H9 (cell line): ENCODE results near the gene LPCAT1. TPM values are rescaled to one million over a fixed set of nuclear protein-coding genes. Genes with fewer than 3 reads are reported as not detected.
"Not testable (repeated sequence)": the region's sequence is repeated elsewhere in the genome, so short reads cannot be mapped to it uniquely, and the experiment has no call there.

ENCODE experiments used
- DNase-seq: peaks from one replicate; pipeline ENCODE4 v3.0.0-alpha.2; 2017
- H2AFZ ChIP-seq: one replicate; pipeline ENCODE4 v1.6.1; 2013; ENCODE audit warnings: mild to moderate bottlenecking, low read length, control low read depth, moderate library complexity
- H2AK5ac ChIP-seq: 2 replicates; pipeline ENCODE4 v1.6.1; 2013; ENCODE audit warnings: low read length, control low read depth, mixed read lengths; ENCODE audit not compliant: insufficient read length
- H2BK120ac ChIP-seq: one replicate; pipeline ENCODE4 v1.6.1; 2013; ENCODE audit warnings: low read depth, mild to moderate bottlenecking, low read length, control low read depth, inconsistent platforms; ENCODE audit not compliant: poor library complexity, severe bottlenecking
- H2BK12ac ChIP-seq: 2 replicates; pipeline ENCODE4 v1.6.1; 2013; ENCODE audit warnings: low read length, control low read depth, mixed read lengths, low read depth; ENCODE audit not compliant: insufficient read length
- H2BK15ac ChIP-seq: 2 replicates; pipeline ENCODE4 v1.6.1; 2013; ENCODE audit warnings: low read depth, low read length, control low read depth
- H2BK20ac ChIP-seq: one replicate; pipeline ENCODE4 v1.6.1; 2013; ENCODE audit warnings: low read depth, mild to moderate bottlenecking, low read length, control low read depth, inconsistent platforms; ENCODE audit not compliant: poor library complexity, severe bottlenecking
- H2BK5ac ChIP-seq: 2 replicates; pipeline ENCODE4 v1.6.1; 2013; ENCODE audit warnings: low read length, control low read depth, mixed read lengths; ENCODE audit not compliant: insufficient read length
- H3K14ac ChIP-seq: 2 replicates; pipeline ENCODE4 v1.6.1; 2013; ENCODE audit warnings: low read length, control low read depth; ENCODE audit not compliant: insufficient read depth
- H3K18ac ChIP-seq: 2 replicates; pipeline ENCODE4 v1.6.1; 2013; ENCODE audit warnings: low read depth, mild to moderate bottlenecking, mixed read lengths, low read length, control low read depth; ENCODE audit not compliant: insufficient read length
- H3K23ac ChIP-seq: 2 replicates; pipeline ENCODE4 v1.6.1; 2013; ENCODE audit warnings: low read length, control low read depth, mixed read lengths, low read depth; ENCODE audit not compliant: insufficient read length
- H3K23me2 ChIP-seq: 2 replicates; pipeline ENCODE4 v1.6.1; 2013; ENCODE audit warnings: low read depth, mild to moderate bottlenecking, mixed read lengths, low read length, control low read depth; ENCODE audit not compliant: insufficient read length, poor library complexity, severe bottlenecking
- H3K27ac ChIP-seq: 2 replicates; pipeline ENCODE4 v1.5.1; 2013; ENCODE audit warnings: low read length, control low read depth, mixed read lengths, low read depth; ENCODE audit not compliant: insufficient read length
- H3K27me3 ChIP-seq: 2 replicates; pipeline ENCODE4 v1.6.1; 2013; ENCODE audit warnings: low read length, control low read depth, inconsistent platforms; ENCODE audit not compliant: insufficient read depth
- H3K4ac ChIP-seq: 2 replicates; pipeline ENCODE4 v1.6.1; 2013; ENCODE audit warnings: low read depth, mild to moderate bottlenecking, control low read depth, inconsistent platforms, low read length, moderate library complexity
- H3K4me1 ChIP-seq: 2 replicates; pipeline ENCODE4 v1.6.1; 2013; ENCODE audit warnings: low read length, control low read depth, inconsistent platforms; ENCODE audit not compliant: insufficient read depth
- H3K4me2 ChIP-seq: 2 replicates; pipeline ENCODE4 v1.6.1; 2013; ENCODE audit warnings: low read length, control low read depth, mixed read lengths; ENCODE audit not compliant: insufficient read length, insufficient read depth
- H3K56ac ChIP-seq: 2 replicates; pipeline ENCODE4 v1.6.1; 2013; ENCODE audit warnings: low read depth, mild to moderate bottlenecking, mixed read lengths, low read length, control low read depth; ENCODE audit not compliant: insufficient read length
- H3K79me1 ChIP-seq: 2 replicates; pipeline ENCODE4 v1.6.1; 2013; ENCODE audit warnings: low read depth, mild to moderate bottlenecking, moderate library complexity, low read length, control low read depth, inconsistent platforms; ENCODE audit not compliant: insufficient read depth, poor library complexity, severe bottlenecking
- H3K79me2 ChIP-seq: 2 replicates; pipeline ENCODE4 v1.6.1; 2013; ENCODE audit warnings: low read length, control low read depth, inconsistent platforms; ENCODE audit not compliant: insufficient read depth
- H3K9ac ChIP-seq: 2 replicates; pipeline ENCODE4 v1.6.1; 2013; ENCODE audit warnings: low read length, control low read depth, mixed read lengths; ENCODE audit not compliant: insufficient read length; ENCODE audit errors: extremely low read depth
- H3K9me3 ChIP-seq: one replicate; pipeline ENCODE4 v1.6.1; 2013; ENCODE audit warnings: low read depth, low read length, inconsistent platforms; ENCODE audit not compliant: control insufficient read depth
- H3T11ph ChIP-seq: one replicate; pipeline ENCODE4 v1.6.1; 2013; ENCODE audit warnings: mild to moderate bottlenecking, low read length, control low read depth, inconsistent platforms
- H4K20me1 ChIP-seq: one replicate; pipeline ENCODE4 v1.6.1; 2013; ENCODE audit not compliant: control insufficient read depth, insufficient read length, insufficient read depth
- H4K5ac ChIP-seq: 2 replicates; pipeline ENCODE4 v1.6.1; 2013; ENCODE audit warnings: low read depth, mild to moderate bottlenecking, mixed read lengths, low read length, control low read depth; ENCODE audit not compliant: insufficient read length
- H4K8ac ChIP-seq: replicated peaks from 2 replicates; pipeline ENCODE4 v1.6.1; 2013; ENCODE audit warnings: low read length, control low read depth, mixed read lengths, low read depth; ENCODE audit not compliant: insufficient read length
- H4K91ac ChIP-seq: 2 replicates; pipeline ENCODE4 v1.6.1; 2013; ENCODE audit warnings: low read depth, mild to moderate bottlenecking, moderate library complexity, mixed read lengths, low read length, control low read depth; ENCODE audit not compliant: insufficient read length
- H3K27ac Mint-ChIP-seq, 3 experiments: 2 replicates in 2 of 3; 3 replicates in 1 of 3; pipeline ENCODE4 v1.8.0; 2020 to 2021; ENCODE audit warnings: mixed read lengths in 3 of 3, mild to moderate bottlenecking in 1 of 3, moderate library complexity in 1 of 3
- H3K27me3 Mint-ChIP-seq: 2 replicates; pipeline ENCODE4 v1.8.0; 2021; ENCODE audit warnings: low read depth, mild to moderate bottlenecking, moderate library complexity, mixed read lengths
- H3K36me3 Mint-ChIP-seq, 3 experiments: 2 replicates in 2 of 3; 3 replicates in 1 of 3; pipeline ENCODE4 v1.8.0; 2020 to 2021; ENCODE audit warnings: low read depth in 3 of 3, mixed read lengths in 3 of 3; ENCODE audit not compliant: insufficient read depth in 1 of 3
- H3K4me1 Mint-ChIP-seq, 2 experiments: 2 replicates each; pipeline ENCODE4 v1.8.0; 2020; ENCODE audit warnings: mixed read lengths in 2 of 2
- H3K4me3 Mint-ChIP-seq, 2 experiments: 2 replicates in 1 of 2; 3 replicates in 1 of 2; pipeline ENCODE4 v1.8.0; 2020 to 2021; ENCODE audit warnings: mild to moderate bottlenecking in 2 of 2, mixed read lengths in 2 of 2, moderate library complexity in 1 of 2
- H3K9me3 Mint-ChIP-seq, 2 experiments: 2 replicates in 1 of 2; 3 replicates in 1 of 2; pipeline ENCODE4 v1.8.0; 2020; ENCODE audit warnings: mild to moderate bottlenecking in 2 of 2, mixed read lengths in 2 of 2, moderate library complexity in 1 of 2
- CTCF ChIP-seq: fragments of 200-600 bp; sonication (generic); conservative IDR thresholded peaks from 3 replicates; pipeline ENCODE4 v1.8.0; 2021; ENCODE audit warnings: antibody characterized with exemption, mild to moderate bottlenecking
- WGBS: extraction: QIAGEN DNeasy Blood & Tissue Kit; methylation state at CpG from one replicate; pipeline ENCODE4 v1.1.7; 2013; ENCODE audit warnings: missing lambda C conversion rate, low lambda C conversion rate, mixed read lengths; ENCODE audit not compliant: insufficient read length; ENCODE audit errors: extremely low coverage; 5-methylcytosine and 5-hydroxymethylcytosine counted together
- total RNA-seq: library from RNA; stranded (reverse); gene quantifications from 2 replicates; pipeline ENCODE4 v1.2.1, GENCODE V29; 2021

LPCAT1 gene
- total RNA-seq, 1 experiment from 2014 or later: 231 TPM

- no peak overlapping the region for H3K18ac ChIP-seq
- H3K27me3 ChIP-seq: no peaks in the 10 kb centered on the region
- no peak overlapping the region for H3T11ph ChIP-seq
- peaks cover 8% of the 10 kb centered on the region for H3K79me1 ChIP-seq
- H3K9me3 Mint-ChIP-seq: no peaks in the 10 kb centered on the region; a peak in 1 of 5 replicates
- H3K27me3 Mint-ChIP-seq: no peaks in the 10 kb centered on the region
- H3K9ac ChIP-seq: no peak overlapping the region
- H3K4ac ChIP-seq: no peak overlapping the region
- no peak overlapping the region for H3K14ac ChIP-seq
- no peak overlapping the region for H2BK12ac ChIP-seq
- no peak for DNase-seq
- H3K4me1 ChIP-seq: peaks cover 5% of the 10 kb centered on the region; the same call in 1 of the 2 replicates
- no peak overlapping the region for H2AK5ac ChIP-seq
- no peak overlapping the region for H2BK120ac ChIP-seq
- H2BK15ac ChIP-seq: no peak overlapping the region
- no peaks in the 10 kb centered on the region for H3K23me2 ChIP-seq
- H4K91ac ChIP-seq: no peak overlapping the region
- H4K5ac ChIP-seq: no peak overlapping the region
- no peak overlapping the region for H3K4me2 ChIP-seq
- peaks cover 64% of the 10 kb centered on the region; the same call in 1 of the 2 replicates for H3K79me2 ChIP-seq
- peaks cover 60 to 63% of the 10 kb centered on the region in 2 experiments for H3K4me1 Mint-ChIP-seq
- no CpG with 5 or more reads among the region's 24 CpGs for WGBS
- H3K36me3 Mint-ChIP-seq: peaks cover 13 to 44% (median 36%) of the 10 kb centered on the region in 3 experiments; a peak in 6 of 7 replicates
- H3K27ac Mint-ChIP-seq: peak overlapping the region; percentile 25 to 83 (median 33); a peak in 5 of 7 replicates
- no peak overlapping the region for H4K8ac ChIP-seq
- no peak overlapping the region for H2AFZ ChIP-seq
- H3K9me3 ChIP-seq: no peaks in the 10 kb centered on the region
- peak overlapping the region in 1 of 2 experiments; percentile 3; a peak in 1 of 5 replicates for H3K4me3 Mint-ChIP-seq
- H3K27ac ChIP-seq: no peak overlapping the region
- no peak overlapping the region for H2BK5ac ChIP-seq
- H4K20me1 ChIP-seq: peaks cover 2% of the 10 kb centered on the region
- no peak overlapping the region for H2BK20ac ChIP-seq
- TF ChIP-seq CTCF: no peak
- no peak overlapping the region for H3K23ac ChIP-seq
- H3K56ac ChIP-seq: no peak overlapping the region
Measured at GRCh38 chr5:1505506-1506241, 18.1 kb downstream of the LPCAT1 start.

- H4K91ac ChIP-seq, H3K4me2 ChIP-seq, H3K9me3 Mint-ChIP-seq, H3K27me3 Mint-ChIP-seq, H2BK120ac ChIP-seq, H3K23me2 ChIP-seq, H2AFZ ChIP-seq, H3K9me3 ChIP-seq, H3K23ac ChIP-seq, H3K14ac ChIP-seq, H2BK15ac ChIP-seq, H3K27ac ChIP-seq, H3K4me3 Mint-ChIP-seq, H3K18ac ChIP-seq, H4K8ac ChIP-seq, H3K56ac ChIP-seq, H3K27me3 ChIP-seq, H3K79me1 ChIP-seq, H3K4ac ChIP-seq, H3K9ac ChIP-seq, H2BK5ac ChIP-seq, H3K4me1 ChIP-seq, H3T11ph ChIP-seq, DNase-seq, H2BK20ac ChIP-seq, H4K5ac ChIP-seq, H4K20me1 ChIP-seq, H2BK12ac ChIP-seq, H2AK5ac ChIP-seq: not testable (repeated sequence)
- WGBS: no CpG with 5 or more reads among the region's 14 CpGs
- peaks cover 57 to 59% of the 10 kb centered on the region in 2 experiments for H3K4me1 Mint-ChIP-seq
- H3K79me2 ChIP-seq: peaks cover 60% of the 10 kb centered on the region; the same call in 1 of the 2 replicates
- peak overlapping the region in 1 of 3 experiments; percentile 80; a peak in 1 of 7 replicates for H3K27ac Mint-ChIP-seq
- peaks cover 12 to 43% (median 34%) of the 10 kb centered on the region in 3 experiments for H3K36me3 Mint-ChIP-seq
Measured at GRCh38 chr5:1505089-1505488, 18.7 kb downstream of the LPCAT1 start.
